ENCODE measurements around the gene AMMECR1. TPM values are rescaled to one million over a fixed set of nuclear protein-coding genes. Genes with fewer than 3 reads are reported as not detected.

AMMECR1 gene
- total and polyA plus RNA-seq, 2 of the 8 experiments (the other 6 are each of a cell fraction or from before 2014, with no cell fraction given) = 10.2 to 21.2 TPM

GRCh38 chrX:110173192-110174175, 144.4 kb downstream of the AMMECR1 start:
- Histone ChIP-seq H2AK5ac (ENCODE audit: low read depth, low read length) (no peak overlapping the region), H3K4me1 (replicated peaks in 1 of 4; ENCODE audit: control insufficient read depth in 3 of 4, insufficient read depth in 4 of 4, low read length in 3 of 4) (no peaks in the 10 kb centered on the region), H3K4me2 (ENCODE audit: insufficient read depth in 1 of 2, low read depth in 2 of 2, low read length in 2 of 2) (no peak overlapping the region), H3K4me3 (ENCODE audit: extremely low read depth in 1 of 4, insufficient read depth in 2 of 4, low read depth in 3 of 4, low read length in 4 of 4) (no peak overlapping the region), H3K27ac (ENCODE audit: low read depth, low read length) (no peak overlapping the region), H3K79me2 (ENCODE audit: control insufficient read depth in 1 of 2, insufficient read depth in 2 of 2, low read length in 2 of 2) (no peaks in the 10 kb centered on the region), H3K14ac (ENCODE audit: insufficient read length) (no peak overlapping the region), H3K27me3 (replicated peaks in 1 of 4; ENCODE audit: control insufficient read depth in 3 of 4, extremely low read depth in 1 of 4, insufficient read depth in 3 of 4, low read length in 3 of 4) (no peaks in the 10 kb centered on the region), H2BK120ac (replicated peaks; ENCODE audit: low read depth, low read length) (no peak overlapping the region), H3K23ac (ENCODE audit: insufficient read length) (no peak overlapping the region), H2BK20ac (ENCODE audit: low read length) (no peak overlapping the region), H2AFZ (ENCODE audit: low read length) (no peak overlapping the region), H3K4ac (replicated peaks; ENCODE audit: insufficient read length, low read depth, low read length) (no peak overlapping the region), H4K8ac (ENCODE audit: extremely low read depth, insufficient read depth, low read length) (no peak overlapping the region; the same call in 1 of the 2 replicates), H3K23me2 (ENCODE audit: low read depth, low read length) (no peaks in the 10 kb centered on the region), H2BK12ac (ENCODE audit: low read depth, low read length) (no peak overlapping the region), H3K56ac (replicated peaks; ENCODE audit: insufficient read length, low read depth, low read length) (no peak overlapping the region), H3K36me3 (ENCODE audit: control insufficient read depth in 2 of 4, insufficient read depth in 4 of 4, low read length in 3 of 4) (no peaks in the 10 kb centered on the region), H2BK5ac (ENCODE audit: low read depth, low read length) (no peak overlapping the region), H3K18ac (ENCODE audit: extremely low read depth, low read length) (no peak overlapping the region), H3K9me3 (ENCODE audit: insufficient read depth in 2 of 2, low read depth in 1 of 2, low read length in 1 of 2) (no peaks in the 10 kb centered on the region), H4K5ac (ENCODE audit: insufficient read length, low read depth, low read length) (no peak overlapping the region), H4K20me1 (replicated peaks in 1 of 2; ENCODE audit: control insufficient read depth in 1 of 2, insufficient read depth in 2 of 2, low read length in 2 of 2) (peaks cover 0 to 1% of the 10 kb centered on the region in 2 experiments), H3K79me1 (ENCODE audit: low read depth, low read length) (no peaks in the 10 kb centered on the region), H3K9ac (replicated peaks in 1 of 4; ENCODE audit: extremely low read depth in 1 of 4, low read depth in 3 of 4, low read length in 3 of 4) (no peak overlapping the region), H4K91ac (replicated peaks; ENCODE audit: insufficient read length, low read length) (no peak overlapping the region), H2BK15ac (ENCODE audit: low read length) (no peak overlapping the region)
- CTCF ChIA-PET (ENCODE audit: partially characterized antibody) = interaction anchor here (1.0 to 34.1 kb wide), 2 partner anchors 13 to 238 kb away, joined by 4 to 742 read pairs; no protein-coding TSS in a partner anchor
- FAIRE-seq (no peak), DNase-seq (ENCODE audit: low read depth in 1 of 2, low spot score in 2 of 2) (no peak)
- WGBS, 2 experiments (ENCODE audit: extremely low coverage in 1 of 2, insufficient coverage in 1 of 2, insufficient read length in 1 of 2, insufficient replicate concordance in 2 of 2, low coverage in 1 of 2, low lambda C conversion rate in 2 of 2, missing lambda C conversion rate in 1 of 2) = 84% methylated on average over 7 of the region's 19 CpGs; no CpG with 5 or more reads in 1 of the 2 experiments
- POLR2A ChIA-PET (ENCODE audit: partially characterized antibody) = no interaction called here
- TF ChIP-seq JUND (IDR thresholded peaks at IDR 0.05; ENCODE audit: low read length) (no peak), RFX5 (IDR thresholded peaks at IDR 0.05; ENCODE audit: borderline replicate concordance, low read depth, low read length) (no peak), CBX5 (IDR thresholded peaks at IDR 0.05; ENCODE audit: low read depth, low read length) (no peak), SP2 (IDR thresholded peaks at IDR 0.05; ENCODE audit: low read length) (no peak), EGR1 (IDR thresholded peaks at IDR 0.05; ENCODE audit: borderline replicate concordance, low read depth, low read length) (no peak), TCF12 (IDR thresholded peaks at IDR 0.05; ENCODE audit: low read depth, low read length) (no peak), CBX8 (IDR thresholded peaks at IDR 0.05; ENCODE audit: borderline replicate concordance, low read depth, low read length) (no peak), POLR2A (IDR thresholded peaks at IDR 0.05; ENCODE audit: control extremely low read depth in 1 of 2, low read depth in 2 of 2, low read length in 2 of 2) (no peak), SIN3A (conservative IDR thresholded peaks at IDR 0.05 in 1 of 2, IDR thresholded peaks at IDR 0.05 in 1 of 2; ENCODE audit: low read depth in 1 of 2, low read length in 2 of 2) (no peak)
